Endothelial cell (in vitro differentiated cells): Measurements from ENCODE around the gene SPI1. TPM values are rescaled to one million over a fixed set of nuclear protein-coding genes. Genes with fewer than 3 reads are reported as not detected.

Experiments
- DNase-seq: peaks from one replicate; pipeline ENCODE4 v3.0.0; 2021; ENCODE audit warnings: low spot score
- H3K27ac Mint-ChIP-seq: one replicate; pipeline ENCODE4 v1.8.0; 2021; ENCODE audit warnings: mixed read lengths, inconsistent platforms; ENCODE audit not compliant: unreplicated experiment
- H3K27me3 Mint-ChIP-seq: one replicate; pipeline ENCODE4 v1.8.0; 2021; ENCODE audit warnings: mild to moderate bottlenecking, moderate library complexity, mixed read lengths, inconsistent platforms; ENCODE audit not compliant: unreplicated experiment
- H3K36me3 Mint-ChIP-seq: one replicate; pipeline ENCODE4 v1.8.0; 2021; ENCODE audit warnings: mild to moderate bottlenecking, low read depth, mixed read lengths, inconsistent platforms; ENCODE audit not compliant: unreplicated experiment
- H3K4me1 Mint-ChIP-seq: one replicate; pipeline ENCODE4 v1.8.0; 2021; ENCODE audit warnings: mild to moderate bottlenecking, mixed read lengths, inconsistent platforms; ENCODE audit not compliant: unreplicated experiment
- H3K4me3 Mint-ChIP-seq: one replicate; pipeline ENCODE4 v1.8.0; 2021; ENCODE audit warnings: mild to moderate bottlenecking, mixed read lengths, inconsistent platforms; ENCODE audit not compliant: unreplicated experiment
- H3K9me3 Mint-ChIP-seq: one replicate; pipeline ENCODE4 v1.8.0; 2021; ENCODE audit warnings: mixed read lengths, inconsistent platforms; ENCODE audit not compliant: unreplicated experiment
- total RNA-seq: library from RNA; stranded (reverse); fragmentation: NEBNext Ultra II Directional; extraction: Animal tissue kit (Norgen Biotek cat#: 25700); gene quantifications from one replicate; pipeline ENCODE4 v1.2.1, GENCODE V29; 2021; ENCODE audit not compliant: unreplicated experiment
- TF ChIP-seq, protein P1 (sequence below): fragments of 200-600 bp; sonication (generic); IDR thresholded peaks from one replicate; pipeline ENCODE4 v1.5.0; 2021; ENCODE audit warnings: antibody characterized with exemption; ENCODE audit not compliant: unreplicated experiment

SPI1 gene
- total RNA-seq, 1 donor from 2014 or later = not detected

DNA sequence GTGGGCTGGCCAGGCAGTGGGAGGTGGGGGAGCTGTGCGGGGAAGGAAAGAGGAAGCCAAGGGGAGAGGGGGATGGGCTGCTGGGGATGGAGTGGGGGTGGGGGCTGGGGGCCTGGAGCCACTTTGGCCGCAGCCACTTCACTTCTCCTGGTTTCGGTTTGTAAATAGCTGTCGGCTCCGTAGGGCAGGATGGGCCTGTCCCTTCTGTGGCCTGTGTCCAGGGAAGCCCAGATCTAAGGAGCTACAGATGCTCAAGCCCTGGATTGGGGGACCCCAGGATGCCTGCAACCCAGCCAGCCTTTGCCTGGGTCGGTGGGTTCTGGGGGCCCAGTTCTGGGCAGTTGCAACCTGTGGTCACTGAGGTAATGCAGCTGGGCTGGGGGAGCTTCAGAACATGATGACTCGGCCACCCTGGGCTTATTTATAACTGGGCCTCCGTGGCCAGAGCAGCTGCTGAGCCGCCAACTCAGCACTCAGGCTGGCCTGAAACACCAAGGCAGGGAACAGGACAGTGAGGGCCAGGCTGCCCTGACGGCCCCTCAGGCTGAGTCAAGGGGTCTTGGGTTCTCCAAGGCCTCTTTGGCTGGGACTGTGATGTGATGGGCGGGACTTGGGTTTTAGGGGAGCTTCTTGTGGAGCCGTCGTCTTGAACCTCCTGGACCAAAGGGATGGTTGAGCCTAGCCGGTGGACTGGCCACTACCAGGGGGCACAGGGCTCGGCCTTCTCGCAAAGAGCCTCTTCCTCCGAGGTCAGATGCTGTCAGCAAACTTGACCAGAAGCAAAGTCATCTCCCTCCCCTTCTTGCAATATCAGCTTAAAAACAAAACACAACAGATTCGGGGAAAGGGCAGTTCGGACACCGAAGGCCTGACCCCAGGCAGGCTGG is 15.1 kb upstream of the SPI1 start:
- TF ChIP-seq, protein P1, sequence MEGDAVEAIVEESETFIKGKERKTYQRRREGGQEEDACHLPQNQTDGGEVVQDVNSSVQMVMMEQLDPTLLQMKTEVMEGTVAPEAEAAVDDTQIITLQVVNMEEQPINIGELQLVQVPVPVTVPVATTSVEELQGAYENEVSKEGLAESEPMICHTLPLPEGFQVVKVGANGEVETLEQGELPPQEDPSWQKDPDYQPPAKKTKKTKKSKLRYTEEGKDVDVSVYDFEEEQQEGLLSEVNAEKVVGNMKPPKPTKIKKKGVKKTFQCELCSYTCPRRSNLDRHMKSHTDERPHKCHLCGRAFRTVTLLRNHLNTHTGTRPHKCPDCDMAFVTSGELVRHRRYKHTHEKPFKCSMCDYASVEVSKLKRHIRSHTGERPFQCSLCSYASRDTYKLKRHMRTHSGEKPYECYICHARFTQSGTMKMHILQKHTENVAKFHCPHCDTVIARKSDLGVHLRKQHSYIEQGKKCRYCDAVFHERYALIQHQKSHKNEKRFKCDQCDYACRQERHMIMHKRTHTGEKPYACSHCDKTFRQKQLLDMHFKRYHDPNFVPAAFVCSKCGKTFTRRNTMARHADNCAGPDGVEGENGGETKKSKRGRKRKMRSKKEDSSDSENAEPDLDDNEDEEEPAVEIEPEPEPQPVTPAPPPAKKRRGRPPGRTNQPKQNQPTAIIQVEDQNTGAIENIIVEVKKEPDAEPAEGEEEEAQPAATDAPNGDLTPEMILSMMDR = no peak
- H3K27ac Mint-ChIP-seq = peak overlapping the region; percentile 92
- H3K36me3 Mint-ChIP-seq = no peaks in the 10 kb centered on the region
- DNase-seq = no peak
- peaks cover 5% of the 10 kb centered on the region for H3K27me3 Mint-ChIP-seq
- H3K4me3 Mint-ChIP-seq = no peak overlapping the region
- H3K4me1 Mint-ChIP-seq = peaks cover 22% of the 10 kb centered on the region
- no peaks in the 10 kb centered on the region for H3K9me3 Mint-ChIP-seq

DNA sequence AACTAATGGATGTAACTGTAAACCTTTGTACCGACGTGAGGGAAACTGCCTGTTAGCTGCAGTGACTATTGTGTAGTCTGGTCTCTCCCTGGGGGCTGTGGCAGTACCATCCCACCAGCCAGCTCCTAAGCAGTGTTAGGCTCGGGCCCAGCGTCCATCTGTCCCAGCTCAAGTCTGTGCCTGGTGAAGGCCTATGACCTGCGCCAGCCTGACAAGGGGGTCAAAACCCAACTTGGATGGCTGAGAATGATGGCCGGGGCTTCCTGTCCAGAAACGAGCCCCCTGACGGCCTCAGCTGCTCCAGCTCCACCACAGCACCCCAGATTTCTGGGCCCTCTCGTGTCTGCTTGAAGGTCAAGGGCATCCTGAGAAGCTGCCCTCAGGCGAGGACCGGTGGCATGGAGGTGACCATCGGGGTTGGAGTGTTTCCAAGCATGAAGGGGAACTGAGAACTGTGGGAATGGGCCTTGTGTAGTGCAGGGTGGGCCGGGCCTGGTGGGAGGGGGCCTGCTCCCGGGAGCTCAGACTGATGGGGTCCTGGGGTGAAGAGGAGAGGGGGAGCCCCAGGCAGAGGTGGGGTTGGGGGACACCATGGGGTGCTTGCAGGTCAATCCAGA is 14.3 kb upstream of the SPI1 start:
- peaks cover 18% of the 10 kb centered on the region for H3K4me1 Mint-ChIP-seq
- DNase-seq = no peak
- no peaks in the 10 kb centered on the region for H3K36me3 Mint-ChIP-seq
- H3K27me3 Mint-ChIP-seq = peaks cover 5% of the 10 kb centered on the region
- no peak overlapping the region for H3K4me3 Mint-ChIP-seq
- H3K27ac Mint-ChIP-seq = no peak overlapping the region
- TF ChIP-seq, protein P1 = no peak
- H3K9me3 Mint-ChIP-seq = no peaks in the 10 kb centered on the region

DNA sequence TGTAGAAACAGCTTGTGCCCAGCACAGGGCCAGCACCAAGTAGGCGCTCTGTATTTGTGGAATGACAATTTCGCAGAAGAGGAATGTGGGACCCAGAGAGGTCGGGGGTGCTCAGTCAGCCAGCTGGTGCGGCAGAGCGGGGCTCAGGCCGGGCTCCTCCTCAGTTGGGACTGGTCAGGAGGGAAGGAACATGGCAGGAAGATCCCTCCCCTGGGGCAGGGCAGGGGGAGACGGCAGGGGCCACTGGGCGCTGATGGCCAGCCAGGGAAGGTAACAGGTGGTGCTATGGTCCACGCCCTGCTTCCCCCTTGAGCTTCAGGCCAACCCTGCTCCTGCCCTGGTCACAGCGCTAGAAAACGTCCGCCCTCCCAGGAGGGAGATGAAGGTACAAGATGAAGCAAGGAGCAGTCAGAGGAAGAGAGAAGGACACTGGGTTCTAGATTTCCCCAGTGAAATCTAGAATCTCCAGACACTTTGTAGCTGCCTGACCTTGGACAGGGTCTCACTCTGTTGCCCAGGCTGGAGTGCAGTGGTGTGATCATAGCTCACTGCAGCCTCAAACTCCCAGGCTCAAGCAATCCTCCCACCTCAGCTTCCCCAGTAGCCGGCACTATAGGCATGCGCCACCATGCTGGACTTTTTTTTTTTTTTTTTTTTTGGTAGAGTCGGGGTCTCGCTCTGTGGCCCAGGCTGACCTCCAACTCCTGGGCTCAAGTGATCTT is 13.5 kb upstream of the SPI1 start:
- no peak for DNase-seq
- no peaks in the 10 kb centered on the region for H3K9me3 Mint-ChIP-seq
- H3K4me1 Mint-ChIP-seq = peaks cover 18% of the 10 kb centered on the region
- no peaks in the 10 kb centered on the region for H3K36me3 Mint-ChIP-seq
- peaks cover 5% of the 10 kb centered on the region for H3K27me3 Mint-ChIP-seq
- no peak overlapping the region for H3K4me3 Mint-ChIP-seq
- no peak overlapping the region for H3K27ac Mint-ChIP-seq
- TF ChIP-seq, protein P1 = no peak

DNA sequence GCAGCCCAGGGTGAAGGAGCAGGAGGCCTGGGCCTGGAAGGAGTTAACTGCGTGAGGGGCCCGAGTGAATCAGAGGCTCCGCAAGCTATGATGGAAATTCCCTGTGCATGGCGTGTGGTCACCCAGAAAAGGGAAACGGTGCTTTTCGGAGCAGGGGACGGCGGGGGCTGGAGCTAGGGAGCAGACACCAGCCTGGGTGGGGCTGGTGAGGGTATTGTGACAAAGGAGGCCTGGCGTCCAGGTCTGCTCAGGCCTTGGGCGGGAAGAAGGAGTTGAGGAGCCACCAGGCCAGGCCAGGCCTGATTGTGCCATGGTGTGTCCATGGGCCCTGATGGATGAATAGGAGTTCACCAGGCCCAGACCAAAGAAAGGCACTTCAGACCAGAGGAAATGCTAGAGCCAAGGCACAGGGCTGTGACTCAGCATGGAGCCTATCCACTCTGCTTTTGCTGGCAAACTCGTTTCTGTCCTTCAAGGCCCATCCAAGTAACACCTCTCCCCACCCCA is 12.8 kb upstream of the SPI1 start:
- Mint-ChIP-seq H3K9me3 (no peaks in the 10 kb centered on the region), H3K27ac (no peak overlapping the region), H3K4me3 (no peak overlapping the region), H3K4me1 (peaks cover 18% of the 10 kb centered on the region), H3K36me3 (no peaks in the 10 kb centered on the region), H3K27me3 (peaks cover 5% of the 10 kb centered on the region)
- TF ChIP-seq, protein P1 = no peak
- DNase-seq = no peak
